T-helper 1 cell treated with Interleukin-12 subunit alpha and Interleukin-12 subunit beta and Interleukin-4 antibody, amounts not matched to agents 30 μg/mL and 1 μg/mL, for 36 hours (primary cell): ENCODE data around the gene GRIFIN.

Source experiments
- H3K27ac Mint-ChIP-seq: one replicate; pipeline ENCODE4 v1.8.0; 2021; ENCODE audit warnings: mild to moderate bottlenecking, mixed read lengths
- H3K27me3 Mint-ChIP-seq: one replicate; pipeline ENCODE4 v1.8.0; 2021; ENCODE audit warnings: low read depth, mixed read lengths
- H3K36me3 Mint-ChIP-seq: one replicate; pipeline ENCODE4 v1.8.0; 2021; ENCODE audit warnings: low read depth, mixed read lengths
- H3K4me1 Mint-ChIP-seq: one replicate; pipeline ENCODE4 v1.8.0; 2021; ENCODE audit warnings: low read depth, mixed read lengths
- H3K4me3 Mint-ChIP-seq: one replicate; pipeline ENCODE4 v1.8.0; 2021; ENCODE audit warnings: mild to moderate bottlenecking, moderate library complexity, mixed read lengths
- H3K9me3 Mint-ChIP-seq: one replicate; pipeline ENCODE4 v1.8.0; 2021; ENCODE audit warnings: mixed read lengths

Gene GRIFIN, protein sequence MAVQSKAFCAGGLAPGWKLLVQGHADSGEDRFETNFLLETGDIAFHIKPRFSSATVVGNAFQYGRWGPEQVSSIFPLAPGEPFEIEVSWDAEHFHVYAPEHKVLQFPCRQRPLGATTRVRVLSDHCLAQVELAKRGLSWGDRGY

GRCh38 chr7:2476298-2476697 lies at the start of gene GRIFIN:
Gene GRIFIN (minus strand): TSS chr7:2476398. CDS start chr7:2476383, 15 bp downstream.
- H3K9me3 Mint-ChIP-seq: no peaks in the 10 kb centered on the region
- H3K4me1 Mint-ChIP-seq: no peaks in the 10 kb centered on the region
- no peaks in the 10 kb centered on the region for H3K36me3 Mint-ChIP-seq
- H3K27me3 Mint-ChIP-seq: no peaks in the 10 kb centered on the region
- H3K27ac Mint-ChIP-seq: no peak within 1 kb of the TSS
- H3K4me3 Mint-ChIP-seq: no peak within 1 kb of the TSS

DNA sequence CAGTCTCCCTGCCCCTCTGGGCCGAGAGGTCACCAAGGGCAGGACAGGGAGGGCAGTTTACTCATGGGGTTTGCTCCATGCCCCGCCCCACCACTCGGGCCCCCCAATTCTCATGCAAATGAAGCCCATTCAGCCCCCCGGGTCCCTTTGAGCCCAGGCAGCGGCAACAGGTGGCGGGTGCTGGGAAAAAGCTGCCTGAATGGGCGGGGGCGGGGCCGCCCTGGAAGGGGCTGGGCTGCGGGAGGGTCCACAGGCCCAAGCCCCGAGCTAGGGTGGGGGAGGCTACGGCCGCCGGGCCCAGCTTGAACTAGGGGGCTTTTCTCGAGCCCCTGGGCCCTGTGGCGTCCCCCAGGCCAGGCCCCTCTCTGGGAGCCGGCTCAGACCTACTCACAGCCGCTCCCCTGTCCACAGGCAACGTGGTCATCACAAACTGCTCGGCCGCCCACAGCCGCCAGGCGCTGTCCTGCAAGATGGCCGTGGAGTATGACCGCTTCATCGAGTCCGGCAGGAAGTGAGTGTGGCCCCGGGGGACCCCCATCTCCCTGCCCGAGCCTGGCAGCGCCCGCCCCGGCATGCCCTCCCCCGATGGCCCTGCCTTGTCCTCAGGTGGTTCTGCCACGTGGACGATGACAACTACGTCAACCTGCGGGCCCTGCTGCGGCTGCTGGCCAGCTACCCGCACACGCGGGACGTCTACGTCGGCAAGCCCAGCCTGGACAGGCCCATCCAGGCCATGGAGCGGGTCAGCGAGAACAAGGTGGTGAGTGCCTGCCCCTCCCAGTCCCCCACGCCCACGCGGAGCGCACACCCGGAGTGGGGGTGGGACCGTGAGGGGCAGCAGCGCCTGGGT lies 48.8 kb upstream of the GRIFIN start:
- no peak overlapping the region for H3K4me3 Mint-ChIP-seq
- H3K27me3 Mint-ChIP-seq: no peaks in the 10 kb centered on the region
- H3K9me3 Mint-ChIP-seq: no peaks in the 10 kb centered on the region
- H3K36me3 Mint-ChIP-seq: peaks cover 31% of the 10 kb centered on the region
- no peak overlapping the region for H3K27ac Mint-ChIP-seq
- H3K4me1 Mint-ChIP-seq: peaks cover 38% of the 10 kb centered on the region

DNA sequence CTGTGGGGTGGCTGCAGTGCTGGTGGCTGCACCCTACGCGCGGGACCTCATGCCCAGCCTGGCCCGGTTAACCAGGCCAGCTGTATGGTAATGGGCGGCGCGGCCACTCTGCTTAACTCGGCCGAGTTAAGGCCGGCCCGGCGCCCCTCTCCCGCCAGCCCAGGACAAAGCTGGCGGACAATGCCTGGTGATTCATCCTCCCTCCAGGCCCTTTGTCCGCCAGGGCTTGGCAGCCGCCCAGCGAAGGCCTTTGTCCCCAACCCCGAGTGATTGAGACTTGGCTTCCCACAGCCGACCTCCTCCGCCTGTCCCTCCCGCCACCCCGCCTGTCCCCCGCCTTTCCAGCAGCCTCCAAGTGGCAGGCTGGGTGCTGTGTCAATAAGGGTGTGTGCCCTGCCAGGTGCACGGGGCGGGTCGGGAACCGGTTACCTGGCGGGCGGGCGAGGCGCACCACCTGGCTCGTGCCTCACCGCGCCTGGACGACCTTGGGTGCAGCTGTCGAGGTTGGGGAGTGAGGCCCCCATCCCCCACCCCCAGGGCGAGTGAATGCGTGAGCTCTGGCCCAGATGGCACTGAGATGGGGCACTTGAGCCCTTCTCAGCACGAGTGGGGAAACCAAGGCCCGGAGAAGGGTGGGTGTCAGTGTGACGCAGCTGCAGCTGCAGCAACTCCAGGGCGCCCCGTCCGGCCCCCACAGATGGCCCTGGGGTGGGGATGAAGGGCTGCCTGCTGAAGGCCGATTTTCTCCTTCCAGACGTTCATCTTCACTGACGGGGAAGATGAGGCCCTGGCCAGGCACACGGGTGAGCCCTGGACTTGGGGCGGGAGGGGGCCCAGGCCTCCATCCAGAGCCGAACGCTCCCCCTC lies 48.0 kb upstream of the GRIFIN start:
- H3K9me3 Mint-ChIP-seq: no peaks in the 10 kb centered on the region
- no peak overlapping the region for H3K4me3 Mint-ChIP-seq
- H3K27ac Mint-ChIP-seq: no peak overlapping the region
- no peaks in the 10 kb centered on the region for H3K27me3 Mint-ChIP-seq
- H3K36me3 Mint-ChIP-seq: peaks cover 31% of the 10 kb centered on the region
- H3K4me1 Mint-ChIP-seq: peaks cover 35% of the 10 kb centered on the region

- H3K4me3 Mint-ChIP-seq: peak overlapping the region; percentile 92
- peaks cover 31% of the 10 kb centered on the region for H3K36me3 Mint-ChIP-seq
- peak overlapping the region; percentile 71 for H3K27ac Mint-ChIP-seq
- H3K9me3 Mint-ChIP-seq: no peaks in the 10 kb centered on the region
- no peaks in the 10 kb centered on the region for H3K27me3 Mint-ChIP-seq
- peaks cover 37% of the 10 kb centered on the region for H3K4me1 Mint-ChIP-seq
Observed at GRCh38 chr7:2523461-2523936, 47.3 kb upstream of the GRIFIN start.

GRCh38 chr7:2522780-2523433 lies 46.7 kb upstream of the GRIFIN start:
- H3K9me3 Mint-ChIP-seq: no peaks in the 10 kb centered on the region
- H3K4me1 Mint-ChIP-seq: peaks cover 32% of the 10 kb centered on the region
- peak overlapping the region; percentile 92 for H3K4me3 Mint-ChIP-seq
- peaks cover 28% of the 10 kb centered on the region for H3K36me3 Mint-ChIP-seq
- peaks cover 1% of the 10 kb centered on the region for H3K27me3 Mint-ChIP-seq
- H3K27ac Mint-ChIP-seq: peak overlapping the region; percentile 71

DNA sequence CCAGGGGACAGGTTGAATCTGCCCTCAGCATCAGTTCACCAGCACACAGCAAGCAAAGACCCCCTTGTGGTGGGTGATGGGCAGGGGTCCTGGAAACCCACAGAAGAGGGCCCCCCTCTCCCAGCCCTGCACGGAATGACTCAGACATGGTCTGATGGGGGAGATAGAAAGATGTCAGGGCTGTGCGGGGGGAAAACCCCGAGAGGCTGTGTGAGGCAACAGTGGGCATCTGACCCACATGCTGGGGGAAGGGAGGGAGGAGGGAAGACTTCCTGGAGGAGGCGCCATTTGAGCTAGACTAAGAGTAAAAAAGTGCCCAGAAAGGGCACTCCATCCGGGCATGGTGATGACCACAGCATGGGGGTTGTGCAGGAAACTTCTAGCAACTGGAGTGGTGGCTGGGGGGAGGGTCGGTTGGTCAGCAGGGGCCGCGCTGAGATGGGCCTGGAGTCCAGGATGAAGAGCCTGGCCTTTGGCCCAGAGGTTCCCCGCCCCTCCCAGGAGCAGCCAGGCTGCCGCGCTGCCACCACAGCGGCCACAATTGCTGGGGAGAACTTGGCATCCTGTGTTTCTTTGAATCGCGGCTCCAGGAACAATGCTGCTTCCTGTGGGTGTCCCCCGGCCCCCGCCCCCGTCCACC lies 45.9 kb upstream of the GRIFIN start:
- H3K27ac Mint-ChIP-seq: peak overlapping the region; percentile 89
- peaks cover 6% of the 10 kb centered on the region for H3K27me3 Mint-ChIP-seq
- H3K4me1 Mint-ChIP-seq: peaks cover 27% of the 10 kb centered on the region
- H3K9me3 Mint-ChIP-seq: no peaks in the 10 kb centered on the region
- peaks cover 24% of the 10 kb centered on the region for H3K36me3 Mint-ChIP-seq
- peak overlapping the region; percentile 92 for H3K4me3 Mint-ChIP-seq

DNA sequence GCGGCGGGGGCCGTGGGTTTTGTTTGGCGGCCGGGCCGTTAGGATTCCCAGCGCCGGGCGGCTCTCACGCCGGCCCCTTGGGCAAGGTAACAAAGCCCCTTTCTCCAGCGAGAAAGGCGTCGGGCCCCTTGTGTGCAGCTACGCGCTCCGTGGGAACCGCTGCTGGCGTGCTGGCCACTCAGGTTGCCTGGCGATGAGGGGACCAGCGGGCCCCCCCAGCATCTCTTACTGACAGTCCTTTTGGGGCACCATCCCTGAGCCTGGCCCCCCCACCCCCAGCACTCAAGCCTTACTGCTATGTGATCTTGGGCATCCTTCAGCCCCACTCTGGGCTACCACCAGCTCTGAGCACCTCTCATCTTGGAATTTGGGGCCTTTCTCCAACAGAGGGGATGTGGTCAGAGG lies 45.1 kb upstream of the GRIFIN start:
- peaks cover 6% of the 10 kb centered on the region for H3K27me3 Mint-ChIP-seq
- H3K36me3 Mint-ChIP-seq: peaks cover 24% of the 10 kb centered on the region
- H3K27ac Mint-ChIP-seq: peak overlapping the region; percentile 89
- no peaks in the 10 kb centered on the region for H3K9me3 Mint-ChIP-seq
- H3K4me3 Mint-ChIP-seq: peak overlapping the region; percentile 92
- peaks cover 25% of the 10 kb centered on the region for H3K4me1 Mint-ChIP-seq

DNA sequence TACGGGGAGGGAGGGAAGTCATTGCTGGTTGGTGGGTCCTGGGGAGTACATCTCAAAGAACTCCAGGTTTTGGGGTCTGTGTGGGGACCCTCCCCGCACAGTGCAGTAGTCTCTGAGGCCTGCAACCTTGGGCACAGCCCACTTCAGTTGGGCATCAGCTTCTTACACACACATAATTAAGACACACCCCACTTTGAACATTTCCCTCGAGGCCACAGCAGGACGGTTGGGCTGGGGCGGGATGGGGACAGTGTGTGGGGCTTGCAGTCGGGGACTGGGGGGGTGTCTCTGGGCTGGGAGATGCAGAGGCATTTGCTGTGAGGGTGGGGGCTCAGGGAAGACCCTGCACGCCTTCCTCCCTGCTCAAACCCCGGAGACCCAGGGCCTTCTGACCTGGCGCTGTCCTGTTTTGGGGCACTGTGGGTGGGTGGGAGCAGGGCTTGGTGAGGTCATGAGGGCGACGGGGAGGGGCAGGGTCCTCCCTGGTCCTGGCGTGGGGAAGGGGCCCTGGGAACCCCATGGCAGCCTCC lies 44.6 kb upstream of the GRIFIN start:
- Mint-ChIP-seq H3K4me1 (peaks cover 25% of the 10 kb centered on the region), H3K36me3 (peaks cover 23% of the 10 kb centered on the region), H3K27me3 (peaks cover 6% of the 10 kb centered on the region), H3K27ac (peak overlapping the region; percentile 78), H3K4me3 (peak overlapping the region; percentile 93), H3K9me3 (no peaks in the 10 kb centered on the region)

- Mint-ChIP-seq H3K36me3 (peaks cover 20% of the 10 kb centered on the region), H3K27me3 (peaks cover 6% of the 10 kb centered on the region), H3K4me3 (peak overlapping the region; percentile 93), H3K27ac (peak overlapping the region; percentile 78), H3K4me1 (peaks cover 25% of the 10 kb centered on the region), H3K9me3 (no peaks in the 10 kb centered on the region)
Observed at GRCh38 chr7:2520131-2520760, 44.0 kb upstream of the GRIFIN start.

DNA sequence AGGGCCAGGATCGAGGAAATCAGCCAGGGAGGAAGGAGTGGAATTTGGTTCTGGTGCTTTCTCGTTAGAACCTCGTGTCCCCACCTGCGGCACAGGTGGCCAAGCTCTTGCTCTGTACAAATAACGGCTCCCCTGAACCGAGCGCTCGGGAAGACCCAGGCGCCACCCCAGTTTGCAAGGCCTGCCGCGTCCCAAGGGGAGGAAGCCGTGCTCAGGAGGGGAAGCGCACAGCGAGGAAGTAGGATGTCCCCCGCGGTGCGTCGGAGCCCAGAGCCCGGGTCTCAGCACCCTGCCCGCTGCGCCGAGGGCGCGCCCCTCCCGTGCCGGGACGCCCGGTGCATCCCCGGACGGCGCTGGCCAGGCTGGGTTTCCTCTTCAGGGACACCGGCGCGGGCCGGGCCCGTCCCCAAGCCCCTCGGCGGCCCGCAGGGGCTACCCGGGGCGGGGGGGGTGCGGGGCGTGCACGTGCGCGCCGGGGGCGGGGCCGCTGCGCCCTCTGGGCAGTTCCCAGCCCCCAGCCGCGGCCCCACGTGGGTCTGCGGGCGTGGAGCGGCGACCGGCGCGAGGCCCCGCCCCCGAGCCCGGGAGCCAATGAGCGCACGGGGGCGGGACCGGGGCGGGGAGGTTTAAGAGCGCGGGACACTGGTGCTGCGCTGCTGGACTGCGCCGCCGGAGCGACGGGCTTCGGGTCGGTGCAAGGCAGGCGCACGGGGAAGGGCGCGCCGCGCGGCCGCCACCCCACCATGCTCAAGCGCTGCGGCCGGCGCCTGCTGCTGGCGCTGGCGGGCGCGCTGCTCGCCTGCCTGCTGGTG lies 43.1 kb upstream of the GRIFIN start, which contains the start of gene LFNG:
Gene LFNG (plus strand): TSS at position 656 of the 812 bp plus-strand sequence. CDS start 88 bp downstream, at position 744.
- Mint-ChIP-seq H3K27me3 (peaks cover 6% of the 10 kb centered on the region), H3K4me1 (peaks cover 25% of the 10 kb centered on the region), H3K36me3 (peaks cover 20% of the 10 kb centered on the region), H3K9me3 (no peaks in the 10 kb centered on the region), H3K27ac (peak within 1 kb of the TSS; percentile 78), H3K4me3 (peak within 1 kb of the TSS; percentile 93)

GRCh38 chr7:2518737-2519118 lies 42.5 kb upstream of the GRIFIN start:
- peak overlapping the region; percentile 68 for H3K4me3 Mint-ChIP-seq
- peaks cover 25% of the 10 kb centered on the region for H3K4me1 Mint-ChIP-seq
- peaks cover 20% of the 10 kb centered on the region for H3K36me3 Mint-ChIP-seq
- no peak overlapping the region for H3K27ac Mint-ChIP-seq
- no peaks in the 10 kb centered on the region for H3K9me3 Mint-ChIP-seq
- peaks cover 6% of the 10 kb centered on the region for H3K27me3 Mint-ChIP-seq

- Mint-ChIP-seq H3K36me3 (peaks cover 16% of the 10 kb centered on the region), H3K4me1 (peaks cover 23% of the 10 kb centered on the region), H3K27me3 (peaks cover 6% of the 10 kb centered on the region), H3K9me3 (no peaks in the 10 kb centered on the region), H3K4me3 (peak overlapping the region; percentile 74), H3K27ac (peak overlapping the region; percentile 36)
Observed at GRCh38 chr7:2517678-2518507, 41.7 kb upstream of the GRIFIN start.
